Measurements from ENCODE around the gene ARF4.

GRCh38 chr3:57594576-57594975 is 2.6 kb downstream of the ARF4 start:
- no peak for TF ChIP-seq POLR2A (IDR thresholded peaks at IDR 0.05)
- TF ChIP-seq CTCF (IDR thresholded peaks at IDR 0.05) = no peak

Data from adrenal gland (tissue), 5 donors.